K562 (cell line): ENCODE data around the gene CAMK1D. TPM values are rescaled to one million over a fixed set of nuclear protein-coding genes. Genes with fewer than 3 reads are reported as not detected.

Experiments
- ATAC-seq: fragments of 200-7000 bp; cut with Tn5 transposase; 3 replicates; pipeline ENCODE4 v1.9.1; 2020; ENCODE audit warnings: moderate library complexity
- BruUV-seq: library from RNA; stranded (reverse); fragments of 400-500 nt; replicated peaks from 2 replicates; lab custom pipeline; 2021; lab: Mats Ljungman, UMichigan
- CTCF ChIA-PET: fragments of 300-600 bp; formaldehyde crosslinking; extraction: SDS; loops from one replicate; lab custom pipeline; 2021; ENCODE audit warnings: low intra/inter-chr PET ratio; lab: Yijun Ruan, JAX
- POLR2A ChIA-PET: fragments of 300-600, 350-650 bp; sonication (Branson Sonifier 250); formaldehyde crosslinking; extraction: SDS; loops from one replicate; lab custom pipeline; 2021; ENCODE audit warnings: antibody characterized with exemption, inconsistent platforms; lab: Yijun Ruan, JAX
- DNase-seq, 4 experiments: peaks; one replicate each; pipeline versions ENCODE4 v3.0.0 to v3.0.0-alpha.2; 2011 to 2018; ENCODE audit warnings: low spot score in 3 of 4, mixed read lengths in 3 of 4; ENCODE audit errors: extremely low read depth in 1 of 4
- FAIRE-seq: peaks from 2 replicates; lab custom pipeline; 2011; peaks lifted over from hg19 to GRCh38; lab: Jason Lieb, UNC
- H2AFZ ChIP-seq: 2 replicates; pipeline ENCODE4 v1.6.0; 2011; ENCODE audit warnings: low read depth, low read length, control low read depth, inconsistent platforms
- H3K27ac ChIP-seq: fragments of 200-600 bp; 3 replicates; pipeline ENCODE4 v1.8.0; 2011; ENCODE audit warnings: low read depth, mild to moderate bottlenecking, control low read depth, inconsistent platforms, low read length, moderate library complexity, mixed read lengths; ENCODE audit errors: extremely low read depth
- H3K27me3 ChIP-seq, 2 experiments: fragments of 300-600 bp in 1 of 2; 2 replicates in 1 of 2; 3 replicates in 1 of 2; pipeline versions ENCODE4 v1.6.0 to v1.8.0; 2011; ENCODE audit warnings: inconsistent platforms in 2 of 2, low read length in 2 of 2, mild to moderate bottlenecking in 1 of 2, mixed read lengths in 1 of 2, moderate library complexity in 1 of 2; ENCODE audit not compliant: control insufficient read depth in 2 of 2, insufficient read depth in 2 of 2
- H3K36me3 ChIP-seq: fragments of 300-600 bp; 3 replicates; pipeline ENCODE4 v1.8.0; 2011; ENCODE audit warnings: mild to moderate bottlenecking, low read length, inconsistent platforms; ENCODE audit not compliant: control insufficient read depth, insufficient read depth
- H3K4me1 ChIP-seq, 2 experiments: fragments of 200-600 bp in 1 of 2; replicated peaks in 1 of 2; 2 replicates in 1 of 2; 3 replicates in 1 of 2; pipeline versions ENCODE4 v1.5.1 to v1.8.0; 2011; ENCODE audit warnings: inconsistent platforms in 2 of 2, low read length in 2 of 2, mild to moderate bottlenecking in 1 of 2, mixed read lengths in 1 of 2, moderate library complexity in 1 of 2; ENCODE audit not compliant: control insufficient read depth in 2 of 2, insufficient read depth in 2 of 2
- H3K4me2 ChIP-seq: 2 replicates; pipeline ENCODE4 v1.6.1; 2011; ENCODE audit warnings: low read length, control low read depth, inconsistent platforms, mixed read lengths; ENCODE audit not compliant: insufficient read depth
- H3K4me3 ChIP-seq: fragments of 200-600 bp; sonication (generic), shearing (Covaris generic); 2 replicates; pipeline ENCODE4 v1.5.1; 2016; ENCODE audit warnings: control low read depth, inconsistent platforms
- H3K79me2 ChIP-seq: fragments of 200-600 bp; 3 replicates; pipeline ENCODE4 v1.8.0; 2011; ENCODE audit warnings: low read length, inconsistent platforms; ENCODE audit not compliant: control insufficient read depth, insufficient read depth
- H3K9ac ChIP-seq, 2 experiments: 2 replicates each; pipeline versions ENCODE4 v1.6.0 to v1.6.1; 2011; ENCODE audit warnings: low read depth in 2 of 2, low read length in 2 of 2, control low read depth in 1 of 2, inconsistent platforms in 1 of 2, mild to moderate bottlenecking in 1 of 2, mixed read lengths in 1 of 2; ENCODE audit not compliant: insufficient read depth in 1 of 2
- H3K9me1 ChIP-seq: one replicate; pipeline ENCODE4 v1.6.0; 2011; ENCODE audit warnings: inconsistent platforms, mild to moderate bottlenecking, low read length, moderate library complexity; ENCODE audit not compliant: control insufficient read depth, insufficient read depth
- H3K9me3 ChIP-seq: replicated peaks from 2 replicates; pipeline ENCODE4 v1.5.1; 2011; ENCODE audit warnings: low read depth, low read length, inconsistent platforms; ENCODE audit not compliant: control insufficient read depth, insufficient read depth
- H4K20me1 ChIP-seq: replicated peaks from 2 replicates; pipeline ENCODE4 v1.6.1; 2011; ENCODE audit warnings: low read length, inconsistent platforms, mixed read lengths; ENCODE audit not compliant: control insufficient read depth, insufficient read depth
- CAMTA2 ChIP-seq: fragments of 250-450 bp; sonication (Bioruptor Pico); conservative IDR thresholded peaks from 2 replicates; pipeline ENCODE4 v1.5.1; 2022
- CHD4 ChIP-seq: fragments of 200-600 bp; sonication (generic); IDR thresholded peaks from 3 replicates; pipeline ENCODE4 v1.6.1; 2012; ENCODE audit warnings: low read depth, mild to moderate bottlenecking, mixed read lengths, low read length, inconsistent platforms; ENCODE audit not compliant: insufficient read depth, insufficient replicate concordance, poor library complexity, severe bottlenecking
- COPS2 ChIP-seq: fragments of 450-650 bp; conservative IDR thresholded peaks from 2 replicates; pipeline ENCODE4 v1.6.1; 2016; ENCODE audit warnings: mild to moderate bottlenecking, moderate library complexity
- ESRRA ChIP-seq: fragments of 450-650 bp; IDR thresholded peaks from 2 replicates; pipeline ENCODE4 v1.6.1; 2014; ENCODE audit warnings: low read depth, mild to moderate bottlenecking, moderate library complexity, borderline replicate concordance
- KDM5B ChIP-seq: fragments of 200-600 bp; sonication (generic); IDR thresholded peaks from 2 replicates; pipeline ENCODE4 v1.6.1; 2012; ENCODE audit warnings: low read depth, mild to moderate bottlenecking, moderate library complexity, low read length, control low read depth, inconsistent platforms; ENCODE audit not compliant: insufficient replicate concordance
- MAFK ChIP-seq: IDR thresholded peaks from 2 replicates; pipeline ENCODE4 v1.6.1; 2011; ENCODE audit warnings: low read length, improper control_type of control experiment
- MYNN ChIP-seq, 2 experiments: sonication (generic); formaldehyde crosslinking in 1 of 2; IDR thresholded peaks; 2 replicates each; pipeline versions ENCODE4 v1.5.0 to v1.6.1; 2016 to 2020; ENCODE audit warnings: antibody characterized with exemption in 1 of 2, missing genetic modification reagents in 1 of 2
- NCOA4 ChIP-seq: fragments of 450-650 bp; IDR thresholded peaks from 2 replicates; pipeline ENCODE4 v1.6.1; 2018; ENCODE audit warnings: mild to moderate bottlenecking; ENCODE audit not compliant: partially characterized antibody
- NR1H2 ChIP-seq: sonication (generic); formaldehyde crosslinking; IDR thresholded peaks from 2 replicates; pipeline ENCODE4 v1.4.0; 2020; ENCODE audit warnings: mild to moderate bottlenecking, missing genetic modification reagents
- PHB2 ChIP-seq: fragments of 450-650 bp; IDR thresholded peaks from 2 replicates; pipeline ENCODE4 v1.6.1; 2017; ENCODE audit warnings: low read depth
- ZEB2 ChIP-seq: fragments of 450-650 bp; IDR thresholded peaks from 2 replicates; pipeline ENCODE4 v1.6.1; 2016
- ZFP30 ChIP-seq: fragments of 250-450 bp; sonication (Bioruptor Pico); IDR thresholded peaks from 2 replicates; pipeline ENCODE4 v1.8.0; 2022; ENCODE audit warnings: moderate library complexity, mild to moderate bottlenecking, inconsistent platforms, borderline replicate concordance
- ZNF274 ChIP-seq: IDR thresholded peaks from 2 replicates; pipeline ENCODE4 v1.6.1; 2011; ENCODE audit warnings: low read depth, mild to moderate bottlenecking, low read length, moderate library complexity, borderline replicate concordance
- ZNF347 ChIP-seq: fragments of 450-650 bp; formaldehyde crosslinking; IDR thresholded peaks from 2 replicates; pipeline ENCODE4 v1.4.0; 2020; ENCODE audit warnings: low read depth, mild to moderate bottlenecking, moderate library complexity
- ZNF695 ChIP-seq: fragments of 450-650 bp; formaldehyde crosslinking; IDR thresholded peaks from 2 replicates; pipeline ENCODE4 v1.4.0; 2020; ENCODE audit warnings: mild to moderate bottlenecking, moderate library complexity
- WGBS: fragments of 100-300 bp; shearing (Covaris generic); methylation state at CpG from one replicate; pipeline ENCODE4 v1.1.6; 2016; ENCODE audit warnings: low coverage, mixed read lengths; ENCODE audit not compliant: insufficient coverage; ENCODE audit errors: missing lambda C conversion rate; 5-methylcytosine and 5-hydroxymethylcytosine counted together
- in situ Hi-C: fragments of 300-500 bp; cut with MboI; formaldehyde crosslinking; loops from 4 replicates; pipeline ENCODE4 v1.15.0; 2018; ENCODE audit warnings: inconsistent platforms, mixed read lengths
- intact Hi-C: fragments of 100-400 bp; cut with micrococcal nuclease; formaldehyde crosslinking; loops from 2 replicates; pipeline ENCODE4 v1.14.2; 2022
- polyA plus RNA-seq, 8 experiments: library from polyadenylated mRNA; depleted of rRNA in 4 of 8; stranded (reverse) in 5 of 8; unstranded in 3 of 8; fragments of >200 nt; fragmentation: Nextera tagmentation in 2 of 8; fragmentation: Illumina TruSeq in 1 of 8; extraction: Ambion mirVana in 2 of 8; extraction: Trizol in 1 of 8; gene quantifications; 2 replicates each; pipeline versions ENCODE4 v1.2.1 to v1.2.3, GENCODE V29; 2011 to 2014; ENCODE audit warnings: inconsistent platforms in 1 of 8, missing spikeins in 1 of 8
- total RNA-seq, 7 experiments: library from RNA; depleted of rRNA in 6 of 7; stranded (reverse); fragments of >200 nt in 6 of 7; fragmentation: Illumina TruSeq in 2 of 7; extraction: Trizol in 2 of 7; gene quantifications; 2 replicates each; pipeline versions ENCODE4 v1.2.1 to v1.2.3, GENCODE V29; 2011 to 2021; ENCODE audit warnings: low replicate concordance in 1 of 7
- TF ChIP-seq, protein P1 (sequence below): sonication (generic); formaldehyde crosslinking; IDR thresholded peaks from 2 replicates; pipeline ENCODE4 v1.8.0; 2022; ENCODE audit warnings: mild to moderate bottlenecking, missing genetic modification reagents
- TF ChIP-seq, protein P2 (sequence below): fragments of 250-450 bp; sonication (Bioruptor Pico); IDR thresholded peaks from 2 replicates; pipeline ENCODE4 v1.8.0; 2021; ENCODE audit warnings: moderate library complexity, mild to moderate bottlenecking, inconsistent platforms

CAMK1D gene
- total and polyA plus RNA-seq, 9 of the 15 experiments (the other 6 are each of a cell fraction or from before 2014, with no cell fraction given), result 0.12 to 0.24 (median 0.20) TPM; not detected in 5

DNA sequence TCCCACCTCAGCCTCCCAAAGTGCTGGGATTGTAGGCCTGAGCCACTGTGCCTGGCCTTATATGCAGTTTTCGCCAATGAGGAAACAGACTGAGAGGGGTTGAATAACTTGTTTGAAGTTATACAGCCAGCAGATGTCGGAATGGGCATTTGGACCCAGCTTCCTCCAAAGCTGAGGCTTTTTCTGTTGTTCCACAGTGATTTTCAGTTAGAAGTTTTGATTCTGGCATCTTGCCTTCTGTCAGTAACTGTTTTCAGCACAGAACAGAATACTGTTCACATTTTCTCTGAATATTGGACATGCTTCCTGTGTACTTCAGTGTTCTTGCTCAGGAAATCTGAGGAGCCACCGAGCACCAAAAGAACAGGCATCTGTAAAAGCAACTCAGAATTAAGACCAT is 287.2 kb downstream of the CAMK1D start:
- TF ChIP-seq ZEB2 (no peak), ZFP30 (CRISPR knock-in tag) (no peak), NCOA4 (no peak), MYNN (IDR thresholded peaks at IDR 0.05) (no peak), MYNN (CRISPR knock-in tag; IDR thresholded peaks at IDR 0.05) (no peak), CAMTA2 (no peak), KDM5B (no peak), NR1H2 (no peak), ESRRA (no peak), MAFK (no peak), ZNF274 (no peak), PHB2 (no peak), ZNF347 (CRISPR knock-in tag) (no peak), COPS2 (no peak), CHD4 (no peak), ZNF695 (no peak)
- TF ChIP-seq, protein P1, sequence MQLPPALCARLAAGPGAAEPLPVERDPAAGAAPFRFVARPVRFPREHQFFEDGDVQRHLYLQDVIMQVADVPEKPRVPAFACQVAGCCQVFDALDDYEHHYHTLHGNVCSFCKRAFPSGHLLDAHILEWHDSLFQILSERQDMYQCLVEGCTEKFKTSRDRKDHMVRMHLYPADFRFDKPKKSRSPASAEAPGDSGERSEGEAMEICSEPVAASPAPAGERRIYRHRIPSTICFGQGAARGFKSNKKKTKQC (CRISPR knock-in tag), result no peak
- TF ChIP-seq, protein P2, sequence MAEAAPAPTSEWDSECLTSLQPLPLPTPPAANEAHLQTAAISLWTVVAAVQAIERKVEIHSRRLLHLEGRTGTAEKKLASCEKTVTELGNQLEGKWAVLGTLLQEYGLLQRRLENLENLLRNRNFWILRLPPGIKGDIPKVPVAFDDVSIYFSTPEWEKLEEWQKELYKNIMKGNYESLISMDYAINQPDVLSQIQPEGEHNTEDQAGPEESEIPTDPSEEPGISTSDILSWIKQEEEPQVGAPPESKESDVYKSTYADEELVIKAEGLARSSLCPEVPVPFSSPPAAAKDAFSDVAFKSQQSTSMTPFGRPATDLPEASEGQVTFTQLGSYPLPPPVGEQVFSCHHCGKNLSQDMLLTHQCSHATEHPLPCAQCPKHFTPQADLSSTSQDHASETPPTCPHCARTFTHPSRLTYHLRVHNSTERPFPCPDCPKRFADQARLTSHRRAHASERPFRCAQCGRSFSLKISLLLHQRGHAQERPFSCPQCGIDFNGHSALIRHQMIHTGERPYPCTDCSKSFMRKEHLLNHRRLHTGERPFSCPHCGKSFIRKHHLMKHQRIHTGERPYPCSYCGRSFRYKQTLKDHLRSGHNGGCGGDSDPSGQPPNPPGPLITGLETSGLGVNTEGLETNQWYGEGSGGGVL (CRISPR knock-in tag), result no peak
- no peaks in the 10 kb centered on the region for H3K9me1 ChIP-seq
- WGBS, result 2% methylated on average over 3 of the region's 3 CpGs
- no peaks in the 10 kb centered on the region for H3K9me3 ChIP-seq
- no peak overlapping the region for H3K9ac ChIP-seq
- no peak overlapping the region for H3K27ac ChIP-seq
- ChIA-PET CTCF (no interaction called here), POLR2A (interaction anchor here (0.5 kb wide), 1 partner anchor 11 kb away, joined by 3 read pairs; no protein-coding TSS in a partner anchor)
- DNase-seq (no peak), FAIRE-seq (no peak), ATAC-seq (no peak)
- no peaks in the 10 kb centered on the region; the same call in 1 of the 2 replicates for H4K20me1 ChIP-seq
- in situ Hi-C loops, result no loop called here
- no peak overlapping the region for H2AFZ ChIP-seq
- no peaks in the 10 kb centered on the region for H3K4me1 ChIP-seq
- no peak overlapping the region for H3K4me2 ChIP-seq
- no peaks in the 10 kb centered on the region for H3K79me2 ChIP-seq
- intact Hi-C loops, result no loop called here
- H3K27me3 ChIP-seq, result peaks cover 28 to 57% of the 10 kb centered on the region in 2 experiments; a peak in 4 of 5 replicates
- H3K36me3 ChIP-seq, result no peaks in the 10 kb centered on the region
- BruUV-seq, result no TSS peak
- no peak overlapping the region for H3K4me3 ChIP-seq
